HepG2 (cell line): Measurements from ENCODE around the gene GPR137. TPM values are rescaled to one million over a fixed set of nuclear protein-coding genes. Genes with fewer than 3 reads are reported as not detected.

ENCODE experiments used
- HES4 ChIP-seq: sonication (generic); formaldehyde crosslinking; IDR thresholded peaks from 2 replicates; pipeline ENCODE4 v1.9.0; 2021; ENCODE audit warnings: mild to moderate bottlenecking, missing genetic modification reagents, borderline replicate concordance
- MAZ ChIP-seq, 2 experiments: sonication (generic) in 1 of 2; formaldehyde crosslinking in 1 of 2; IDR thresholded peaks; 2 replicates each; pipeline versions ENCODE4 v1.5.0 to v1.6.1; 2012 to 2020; ENCODE audit warnings: low read depth in 2 of 2, mild to moderate bottlenecking in 2 of 2, borderline replicate concordance in 1 of 2, improper control_type of control experiment in 1 of 2, low read length in 1 of 2, missing genetic modification reagents in 1 of 2, moderate library complexity in 1 of 2
- RBM39 ChIP-seq: fragments of 200-400 bp; formaldehyde crosslinking; IDR thresholded peaks from one replicate; pipeline ENCODE4 v1.6.1; 2018; ENCODE audit warnings: antibody characterized with exemption, mild to moderate bottlenecking, low read depth, low read length; ENCODE audit not compliant: poor library complexity, severe bottlenecking
- TOPORS ChIP-seq: sonication (generic); formaldehyde crosslinking; IDR thresholded peaks from 2 replicates; pipeline ENCODE4 v1.8.0; 2023; ENCODE audit warnings: mild to moderate bottlenecking, missing genetic modification reagents
- ZNF101 ChIP-seq: sonication (generic); formaldehyde crosslinking; IDR thresholded peaks from 2 replicates; pipeline ENCODE4 v1.4.0; 2020; ENCODE audit warnings: mild to moderate bottlenecking, low read depth, missing genetic modification reagents, borderline replicate concordance
- ZNF232 ChIP-seq: sonication (generic); formaldehyde crosslinking; IDR thresholded peaks from 2 replicates; pipeline ENCODE4 v1.4.0; 2020; ENCODE audit warnings: missing genetic modification reagents, borderline replicate concordance
- ZNF549 ChIP-seq: sonication (generic); formaldehyde crosslinking; IDR thresholded peaks from 2 replicates; pipeline ENCODE4 v1.5.0; 2020; ENCODE audit warnings: missing genetic modification reagents
- ZNF564 ChIP-seq: sonication (generic); formaldehyde crosslinking; IDR thresholded peaks from 2 replicates; pipeline ENCODE4 v1.8.1; 2023; ENCODE audit warnings: mild to moderate bottlenecking, missing genetic modification reagents
- ZNF776 ChIP-seq: sonication (generic); formaldehyde crosslinking; IDR thresholded peaks from 2 replicates; pipeline ENCODE4 v1.4.0; 2020; ENCODE audit warnings: mild to moderate bottlenecking, missing genetic modification reagents
- ZZZ3 ChIP-seq: sonication (generic); formaldehyde crosslinking; IDR thresholded peaks from 2 replicates; pipeline ENCODE4 v1.4.0; 2020; ENCODE audit warnings: missing genetic modification reagents, mild to moderate bottlenecking, borderline replicate concordance
- polyA plus RNA-seq, 8 experiments: library from polyadenylated mRNA; depleted of rRNA in 3 of 8; stranded (reverse) in 7 of 8; unstranded in 1 of 8; fragments of >200 nt; fragmentation: Illumina TruSeq in 4 of 8; extraction: Trizol in 4 of 8; gene quantifications; 2 replicates each; pipeline versions ENCODE4 v1.2.1 to v1.2.3, GENCODE V29; 2011 to 2016; ENCODE audit warnings: low read depth in 4 of 8, missing spikeins in 1 of 8, mixed read lengths in 1 of 8; ENCODE audit not compliant: insufficient read depth in 1 of 8
- total RNA-seq, 5 experiments: library from RNA; depleted of rRNA; stranded (reverse); fragments of >200 nt; fragmentation: Illumina TruSeq; extraction: Trizol; gene quantifications; 2 replicates each; pipeline ENCODE4 v1.2.3, GENCODE V29; 2016; ENCODE audit warnings: low read depth in 1 of 5
- TF ChIP-seq, protein P1 (sequence below): sonication (generic); formaldehyde crosslinking; IDR thresholded peaks from 2 replicates; pipeline ENCODE4 v1.8.1; 2022; ENCODE audit warnings: low read depth, mild to moderate bottlenecking, missing genetic modification reagents
- TF ChIP-seq, protein P2 (sequence below): sonication (generic); formaldehyde crosslinking; IDR thresholded peaks from 2 replicates; pipeline ENCODE4 v1.8.0; 2022; ENCODE audit warnings: missing genetic modification reagents, mild to moderate bottlenecking, borderline replicate concordance
- TF ChIP-seq, protein P3 (sequence below): IDR thresholded peaks from 2 replicates; pipeline ENCODE4 v1.6.1; 2016; ENCODE audit warnings: missing compliant biosample characterization, missing genetic modification reagents, borderline replicate concordance
- TF ChIP-seq, protein P4 (sequence below), 2 experiments: sonication (generic) in 1 of 2; formaldehyde crosslinking in 1 of 2; IDR thresholded peaks; 2 replicates each; pipeline versions ENCODE4 v1.4.0 to v1.6.1; 2018 to 2020; ENCODE audit warnings: missing genetic modification reagents in 2 of 2, borderline replicate concordance in 1 of 2, low read depth in 1 of 2, mild to moderate bottlenecking in 1 of 2, missing biosample characterization in 1 of 2
- TF ChIP-seq, protein P5 (sequence below): sonication (generic); formaldehyde crosslinking; IDR thresholded peaks from 2 replicates; pipeline ENCODE4 v1.4.0; 2020; ENCODE audit warnings: missing genetic modification reagents, borderline replicate concordance

Gene GPR137
- total and polyA plus RNA-seq, 2 of the 13 experiments (the other 11 are each of a cell fraction or from before 2014, with no cell fraction given): 8.5 to 13.2 TPM

DNA sequence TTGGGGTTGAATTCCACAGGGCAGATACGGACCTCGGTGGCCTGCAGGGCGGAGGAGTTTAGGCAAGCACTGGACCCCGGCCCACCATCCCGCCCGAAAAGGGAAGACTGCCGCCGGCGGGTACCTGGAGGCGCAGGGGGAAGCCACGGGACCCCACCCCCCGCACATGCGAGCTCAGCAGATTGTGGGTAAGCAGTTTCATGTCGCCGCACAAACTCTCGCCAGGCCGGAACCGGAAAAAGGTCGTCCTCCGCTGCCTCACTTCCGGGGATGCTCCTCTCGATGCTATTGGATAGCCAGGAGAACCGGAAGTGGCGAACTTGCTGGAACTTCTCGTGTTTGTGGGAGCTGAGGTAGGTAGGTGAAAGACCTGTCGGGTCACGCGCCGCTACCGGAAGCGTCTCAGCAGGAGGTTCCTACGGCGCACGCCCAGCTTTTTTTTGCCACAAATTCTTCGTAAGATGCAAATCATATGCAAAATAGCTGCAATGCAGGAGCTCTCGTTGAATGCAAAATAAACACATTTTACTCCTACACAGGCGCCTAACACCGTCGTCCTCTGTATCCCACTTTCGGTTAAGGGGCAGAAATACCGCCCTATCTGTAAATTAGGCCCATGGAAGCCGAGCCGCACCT is 31.8 kb downstream of the GPR137 start, which contains the start of gene TRMT112 (continued):
- TF ChIP-seq, protein P1, sequence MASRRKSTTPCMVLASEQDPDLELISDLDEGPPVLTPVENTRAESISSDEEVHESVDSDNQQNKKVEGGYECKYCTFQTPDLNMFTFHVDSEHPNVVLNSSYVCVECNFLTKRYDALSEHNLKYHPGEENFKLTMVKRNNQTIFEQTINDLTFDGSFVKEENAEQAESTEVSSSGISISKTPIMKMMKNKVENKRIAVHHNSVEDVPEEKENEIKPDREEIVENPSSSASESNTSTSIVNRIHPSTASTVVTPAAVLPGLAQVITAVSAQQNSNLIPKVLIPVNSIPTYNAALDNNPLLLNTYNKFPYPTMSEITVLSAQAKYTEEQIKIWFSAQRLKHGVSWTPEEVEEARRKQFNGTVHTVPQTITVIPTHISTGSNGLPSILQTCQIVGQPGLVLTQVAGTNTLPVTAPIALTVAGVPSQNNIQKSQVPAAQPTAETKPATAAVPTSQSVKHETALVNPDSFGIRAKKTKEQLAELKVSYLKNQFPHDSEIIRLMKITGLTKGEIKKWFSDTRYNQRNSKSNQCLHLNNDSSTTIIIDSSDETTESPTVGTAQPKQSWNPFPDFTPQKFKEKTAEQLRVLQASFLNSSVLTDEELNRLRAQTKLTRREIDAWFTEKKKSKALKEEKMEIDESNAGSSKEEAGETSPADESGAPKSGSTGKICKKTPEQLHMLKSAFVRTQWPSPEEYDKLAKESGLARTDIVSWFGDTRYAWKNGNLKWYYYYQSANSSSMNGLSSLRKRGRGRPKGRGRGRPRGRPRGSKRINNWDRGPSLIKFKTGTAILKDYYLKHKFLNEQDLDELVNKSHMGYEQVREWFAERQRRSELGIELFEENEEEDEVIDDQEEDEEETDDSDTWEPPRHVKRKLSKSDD: no peak
- TF ChIP-seq ZNF101 (no peak), ZZZ3 (CRISPR knock-in tag) (peak; percentile 43; the same call in 1 of the 2 replicates), ZNF549 (CRISPR knock-in tag) (no peak), ZNF564 (CRISPR knock-in tag) (peak; percentile 87), MAZ (IDR thresholded peaks at IDR 0.05; ENCODE audit: borderline replicate concordance, low read depth, low read length) (no peak; the same call in 1 of the 2 replicates), MAZ (CRISPR knock-in tag; IDR thresholded peaks at IDR 0.05; ENCODE audit: low read depth) (peak; percentile 72), TOPORS (CRISPR knock-in tag) (no peak), ZNF776 (CRISPR knock-in tag) (peak; percentile 72; the same call in 1 of the 2 replicates), HES4 (CRISPR knock-in tag) (no peak), ZNF232 (CRISPR knock-in tag) (no peak; the same call in 1 of the 2 replicates), RBM39 (peak; percentile 79)
- TF ChIP-seq, protein P2, sequence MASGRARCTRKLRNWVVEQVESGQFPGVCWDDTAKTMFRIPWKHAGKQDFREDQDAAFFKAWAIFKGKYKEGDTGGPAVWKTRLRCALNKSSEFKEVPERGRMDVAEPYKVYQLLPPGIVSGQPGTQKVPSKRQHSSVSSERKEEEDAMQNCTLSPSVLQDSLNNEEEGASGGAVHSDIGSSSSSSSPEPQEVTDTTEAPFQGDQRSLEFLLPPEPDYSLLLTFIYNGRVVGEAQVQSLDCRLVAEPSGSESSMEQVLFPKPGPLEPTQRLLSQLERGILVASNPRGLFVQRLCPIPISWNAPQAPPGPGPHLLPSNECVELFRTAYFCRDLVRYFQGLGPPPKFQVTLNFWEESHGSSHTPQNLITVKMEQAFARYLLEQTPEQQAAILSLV (CRISPR knock-in tag): peak; percentile 72
- TF ChIP-seq, protein P3, sequence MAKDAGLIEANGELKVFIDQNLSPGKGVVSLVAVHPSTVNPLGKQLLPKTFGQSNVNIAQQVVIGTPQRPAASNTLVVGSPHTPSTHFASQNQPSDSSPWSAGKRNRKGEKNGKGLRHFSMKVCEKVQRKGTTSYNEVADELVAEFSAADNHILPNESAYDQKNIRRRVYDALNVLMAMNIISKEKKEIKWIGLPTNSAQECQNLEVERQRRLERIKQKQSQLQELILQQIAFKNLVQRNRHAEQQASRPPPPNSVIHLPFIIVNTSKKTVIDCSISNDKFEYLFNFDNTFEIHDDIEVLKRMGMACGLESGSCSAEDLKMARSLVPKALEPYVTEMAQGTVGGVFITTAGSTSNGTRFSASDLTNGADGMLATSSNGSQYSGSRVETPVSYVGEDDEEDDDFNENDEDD (CRISPR knock-in tag): peak; percentile 37; the same call in 1 of the 2 replicates
- TF ChIP-seq, protein P4, sequence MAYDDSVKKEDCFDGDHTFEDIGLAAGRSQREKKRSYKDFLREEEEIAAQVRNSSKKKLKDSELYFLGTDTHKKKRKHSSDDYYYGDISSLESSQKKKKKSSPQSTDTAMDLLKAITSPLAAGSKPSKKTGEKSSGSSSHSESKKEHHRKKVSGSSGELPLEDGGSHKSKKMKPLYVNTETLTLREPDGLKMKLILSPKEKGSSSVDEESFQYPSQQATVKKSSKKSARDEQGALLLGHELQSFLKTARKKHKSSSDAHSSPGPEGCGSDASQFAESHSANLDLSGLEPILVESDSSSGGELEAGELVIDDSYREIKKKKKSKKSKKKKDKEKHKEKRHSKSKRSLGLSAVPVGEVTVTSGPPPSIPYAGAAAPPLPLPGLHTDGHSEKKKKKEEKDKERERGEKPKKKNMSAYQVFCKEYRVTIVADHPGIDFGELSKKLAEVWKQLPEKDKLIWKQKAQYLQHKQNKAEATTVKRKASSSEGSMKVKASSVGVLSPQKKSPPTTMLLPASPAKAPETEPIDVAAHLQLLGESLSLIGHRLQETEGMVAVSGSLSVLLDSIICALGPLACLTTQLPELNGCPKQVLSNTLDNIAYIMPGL (CRISPR knock-in tag; IDR thresholded peaks at IDR 0.05; ENCODE audit: borderline replicate concordance in 1 of 2, low read depth in 1 of 2): peak in 1 of 2 experiments; percentile 21; a peak in 2 of 4 replicates
- TF ChIP-seq, protein P5, sequence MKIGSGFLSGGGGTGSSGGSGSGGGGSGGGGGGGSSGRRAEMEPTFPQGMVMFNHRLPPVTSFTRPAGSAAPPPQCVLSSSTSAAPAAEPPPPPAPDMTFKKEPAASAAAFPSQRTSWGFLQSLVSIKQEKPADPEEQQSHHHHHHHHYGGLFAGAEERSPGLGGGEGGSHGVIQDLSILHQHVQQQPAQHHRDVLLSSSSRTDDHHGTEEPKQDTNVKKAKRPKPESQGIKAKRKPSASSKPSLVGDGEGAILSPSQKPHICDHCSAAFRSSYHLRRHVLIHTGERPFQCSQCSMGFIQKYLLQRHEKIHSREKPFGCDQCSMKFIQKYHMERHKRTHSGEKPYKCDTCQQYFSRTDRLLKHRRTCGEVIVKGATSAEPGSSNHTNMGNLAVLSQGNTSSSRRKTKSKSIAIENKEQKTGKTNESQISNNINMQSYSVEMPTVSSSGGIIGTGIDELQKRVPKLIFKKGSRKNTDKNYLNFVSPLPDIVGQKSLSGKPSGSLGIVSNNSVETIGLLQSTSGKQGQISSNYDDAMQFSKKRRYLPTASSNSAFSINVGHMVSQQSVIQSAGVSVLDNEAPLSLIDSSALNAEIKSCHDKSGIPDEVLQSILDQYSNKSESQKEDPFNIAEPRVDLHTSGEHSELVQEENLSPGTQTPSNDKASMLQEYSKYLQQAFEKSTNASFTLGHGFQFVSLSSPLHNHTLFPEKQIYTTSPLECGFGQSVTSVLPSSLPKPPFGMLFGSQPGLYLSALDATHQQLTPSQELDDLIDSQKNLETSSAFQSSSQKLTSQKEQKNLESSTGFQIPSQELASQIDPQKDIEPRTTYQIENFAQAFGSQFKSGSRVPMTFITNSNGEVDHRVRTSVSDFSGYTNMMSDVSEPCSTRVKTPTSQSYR (CRISPR knock-in tag): peak; percentile 51; the same call in 1 of the 2 replicates
